Testis (tissue), 2 donors: ENCODE data around the gene GLI3.

ENCODE experiments used
- CTCF ChIP-seq, 3 experiments: fragments of 450-650 bp in 2 of 3; fragments of 200-600 bp in 1 of 3; sonication (generic) in 1 of 3; IDR thresholded peaks; one replicate each; pipeline ENCODE4 v1.5.1; 2016 to 2019; ENCODE audit warnings: antibody characterized with exemption in 3 of 3, mild to moderate bottlenecking in 2 of 3, moderate library complexity in 1 of 3
- POLR2A ChIP-seq: fragments of 450-650 bp; IDR thresholded peaks from one replicate; pipeline ENCODE4 v1.6.1; 2017; ENCODE audit warnings: antibody characterized with exemption, mild to moderate bottlenecking, moderate library complexity

GRCh38 chr7:42027521-42027920 lies 209.5 kb downstream of the GLI3 start:
- TF ChIP-seq CTCF (IDR thresholded peaks at IDR 0.05) (no peak), POLR2A (no peak)
